ENCODE data around the gene HS1BP3.

Gene HS1BP3

GRCh38 chr2:20615466-20616241 is 35.2 kb downstream of the HS1BP3 start:
- no peak for DNase-seq

- no peak for DNase-seq
Observed at GRCh38 chr2:20615068-20615465, 35.8 kb downstream of the HS1BP3 start.

DNA sequence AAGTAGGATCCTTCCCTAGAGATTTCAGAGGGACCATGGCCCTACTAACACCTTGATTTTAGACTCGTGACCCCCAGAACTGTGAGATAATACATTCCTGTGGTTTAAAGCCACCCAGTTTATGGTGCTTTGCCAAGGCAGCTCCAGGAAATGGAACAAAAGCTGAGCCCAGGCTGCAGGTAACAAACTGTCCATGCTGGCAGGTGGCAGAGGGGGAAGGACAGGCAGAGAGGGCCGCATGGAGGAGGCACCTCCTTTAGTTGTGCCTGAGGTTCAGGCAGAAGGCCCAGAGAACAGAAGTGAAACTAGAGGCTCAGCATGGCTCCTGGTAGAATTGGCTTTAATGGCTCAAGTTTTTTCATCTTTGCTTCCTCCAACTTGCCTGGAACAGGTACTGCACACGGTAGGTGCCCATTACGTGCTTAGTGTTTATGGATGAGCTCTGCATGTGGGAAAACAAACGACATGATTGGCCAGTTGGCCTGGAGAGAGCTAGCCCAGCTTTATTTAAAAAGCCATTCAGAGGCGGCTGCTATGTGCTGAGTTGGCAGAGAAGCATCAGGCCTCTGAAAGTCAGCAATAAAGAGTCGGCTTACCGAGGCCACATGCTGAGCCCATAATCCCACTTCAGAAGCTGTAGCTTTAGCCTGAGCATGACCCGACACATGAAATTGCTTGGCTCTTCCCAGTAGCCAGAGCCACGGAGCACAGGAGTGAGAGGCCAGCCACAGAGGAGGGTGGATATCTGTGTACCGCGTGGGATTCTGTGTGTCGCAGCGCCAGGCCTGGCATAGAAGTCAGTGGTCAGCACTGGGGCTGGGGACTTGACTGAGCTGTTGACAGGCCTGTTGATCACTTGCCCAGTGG is 36.5 kb downstream of the HS1BP3 start:
- peak; percentile 18 for DNase-seq

DNA sequence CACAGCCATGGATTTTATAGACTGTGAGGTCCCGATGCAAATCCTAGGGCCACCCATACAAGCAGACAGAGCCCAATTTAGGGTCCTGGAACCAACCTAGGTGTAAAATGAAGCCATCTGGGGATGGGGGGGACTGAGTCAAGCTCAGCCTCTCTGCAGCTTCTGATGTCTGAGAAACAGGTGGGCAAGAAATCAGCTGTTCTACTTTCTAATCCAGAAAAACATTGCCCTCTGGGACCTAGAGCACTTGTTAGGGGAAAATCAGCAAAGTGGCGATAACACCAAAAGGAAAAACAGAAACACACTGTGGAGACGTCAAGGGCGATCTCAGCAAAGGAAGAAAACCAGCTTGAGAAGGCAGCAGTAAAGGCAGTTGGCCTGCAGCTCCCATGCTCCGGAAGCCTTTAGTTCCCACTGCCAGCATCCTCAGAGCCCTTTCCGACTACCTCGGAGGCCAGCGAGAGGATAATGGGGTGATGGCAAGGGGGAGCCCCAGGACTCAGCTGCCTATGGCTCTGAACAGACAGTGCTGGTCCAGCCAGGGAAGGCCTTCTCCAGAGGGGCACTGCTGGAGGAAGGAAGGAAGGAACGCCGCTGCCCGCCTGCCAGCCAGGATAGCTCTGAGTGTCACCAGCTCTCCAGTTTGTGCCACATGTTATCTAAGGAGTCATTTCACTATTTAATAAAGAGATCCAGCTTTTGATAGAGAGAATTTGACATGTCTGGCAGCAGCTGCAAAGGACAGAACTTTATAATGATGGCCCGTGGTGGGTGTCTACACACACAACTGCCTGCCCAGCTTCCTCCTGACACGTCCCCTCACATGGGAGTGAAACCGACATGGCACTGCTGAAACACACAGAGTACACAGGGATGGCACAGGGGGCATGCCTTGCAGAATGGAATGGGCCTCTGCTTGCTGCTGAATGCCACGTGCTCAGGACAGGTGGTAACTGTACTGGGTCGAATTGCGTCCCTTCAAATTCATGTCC is 37.7 kb downstream of the HS1BP3 start:
- peak; percentile 11 for DNase-seq

DNA sequence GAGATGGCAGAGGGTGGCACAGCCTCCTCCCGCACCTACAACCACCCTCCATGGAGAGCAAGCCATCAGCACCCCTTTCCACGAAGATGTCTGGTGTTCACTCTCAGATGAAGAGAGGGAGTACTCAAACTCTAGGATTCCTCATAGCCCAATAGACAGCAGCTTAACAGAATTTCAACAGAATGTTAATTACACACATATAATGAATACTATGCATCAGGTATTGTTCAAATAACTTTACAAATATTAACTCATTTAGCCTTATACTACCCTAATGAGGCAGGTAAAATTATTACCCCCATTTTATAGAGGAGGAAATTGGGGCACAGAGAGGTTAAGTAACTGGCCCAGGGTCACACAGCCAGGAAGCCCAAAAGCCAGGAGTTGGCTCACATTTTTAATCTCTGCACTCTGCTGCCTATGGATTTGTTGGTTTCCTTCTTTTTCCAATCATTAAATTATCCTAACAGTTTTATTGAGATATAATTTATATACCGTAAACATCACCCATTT is 39.0 kb downstream of the HS1BP3 start:
- no peak for DNase-seq

GRCh38 chr2:20611077-20611843 is 39.6 kb downstream of the HS1BP3 start:
- DNase-seq = peak; percentile 88

GRCh38 chr2:20609995-20610357 is 40.9 kb downstream of the HS1BP3 start:
- DNase-seq = no peak

- peak; percentile 72 for DNase-seq
Observed at GRCh38 chr2:20609349-20609994, 41.4 kb downstream of the HS1BP3 start.

GRCh38 chr2:20608666-20609348 is 42.1 kb downstream of the HS1BP3 start:
- DNase-seq = peak; percentile 17

- DNase-seq = no peak
Observed at GRCh38 chr2:20607446-20607845, 43.5 kb downstream of the HS1BP3 start.

DNA sequence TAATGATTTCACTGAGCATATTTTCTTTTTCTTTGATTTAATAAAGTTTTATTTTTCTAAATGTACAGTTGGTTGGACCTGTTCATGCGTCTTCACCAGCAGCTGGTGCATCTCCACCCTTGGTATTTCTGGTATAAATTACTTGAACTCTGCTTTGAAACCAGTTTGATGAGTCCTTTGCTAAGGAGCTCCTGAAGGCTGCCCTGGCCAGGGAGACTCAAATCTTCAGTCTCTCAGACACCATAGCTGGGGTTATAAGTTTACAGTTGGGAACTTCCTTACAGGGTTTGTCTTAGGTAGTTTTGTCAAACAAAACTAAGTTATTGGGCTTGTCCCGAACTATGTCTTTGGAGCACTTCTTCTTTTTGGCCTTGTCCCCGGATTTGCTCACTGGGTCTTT is 44.7 kb downstream of the HS1BP3 start:
- no peak for DNase-seq

DNA sequence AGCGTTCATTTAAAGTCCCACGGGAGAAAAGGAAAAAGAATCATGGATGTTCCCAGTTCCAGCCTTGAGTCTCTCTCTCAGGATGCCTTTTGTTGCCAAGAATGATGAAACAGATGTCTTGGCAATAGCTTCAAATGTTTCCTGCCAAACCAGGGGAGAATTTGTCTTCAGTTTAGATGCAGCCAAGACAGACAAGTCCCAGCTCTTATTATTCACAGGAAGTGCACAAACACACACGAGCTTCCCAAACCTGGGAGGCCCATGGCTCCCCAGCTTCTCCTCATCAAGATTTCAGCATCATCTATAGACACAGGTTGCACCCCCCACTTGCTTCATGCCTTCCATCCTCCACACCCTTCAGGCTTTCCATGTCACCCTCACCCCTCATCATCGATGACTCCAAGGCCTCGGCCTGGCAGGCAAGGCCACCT is 45.9 kb downstream of the HS1BP3 start:
- peak; percentile 68 for DNase-seq

GRCh38 chr2:20604401-20604911 is 46.4 kb downstream of the HS1BP3 start:
- peak; percentile 37 for DNase-seq

DNA sequence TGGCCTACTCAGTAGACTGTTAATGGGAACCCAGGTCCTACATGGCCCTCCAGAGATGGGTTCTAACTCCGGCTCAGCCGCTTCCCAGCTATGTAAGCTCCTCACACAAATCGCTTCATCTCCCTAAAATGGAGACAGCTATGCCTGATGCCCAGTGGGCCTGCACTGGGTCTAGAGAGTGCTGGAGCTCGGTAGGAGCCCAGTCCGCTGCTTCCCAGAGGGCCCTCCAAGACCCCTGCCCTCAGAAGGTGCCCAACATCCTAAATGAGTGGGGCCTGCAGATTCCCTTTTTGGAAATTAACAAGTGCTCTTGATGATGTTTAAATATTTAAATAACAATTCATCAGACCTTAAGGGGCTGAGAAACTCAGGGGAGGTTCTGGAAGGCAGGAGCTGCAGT is 47.1 kb downstream of the HS1BP3 start:
- peak; percentile 8 for DNase-seq

- no peak for DNase-seq
Observed at GRCh38 chr2:20602803-20603202, 48.1 kb downstream of the HS1BP3 start.

GRCh38 chr2:20600756-20601325 is 50.1 kb downstream of the HS1BP3 start:
- no peak for DNase-seq

DNA sequence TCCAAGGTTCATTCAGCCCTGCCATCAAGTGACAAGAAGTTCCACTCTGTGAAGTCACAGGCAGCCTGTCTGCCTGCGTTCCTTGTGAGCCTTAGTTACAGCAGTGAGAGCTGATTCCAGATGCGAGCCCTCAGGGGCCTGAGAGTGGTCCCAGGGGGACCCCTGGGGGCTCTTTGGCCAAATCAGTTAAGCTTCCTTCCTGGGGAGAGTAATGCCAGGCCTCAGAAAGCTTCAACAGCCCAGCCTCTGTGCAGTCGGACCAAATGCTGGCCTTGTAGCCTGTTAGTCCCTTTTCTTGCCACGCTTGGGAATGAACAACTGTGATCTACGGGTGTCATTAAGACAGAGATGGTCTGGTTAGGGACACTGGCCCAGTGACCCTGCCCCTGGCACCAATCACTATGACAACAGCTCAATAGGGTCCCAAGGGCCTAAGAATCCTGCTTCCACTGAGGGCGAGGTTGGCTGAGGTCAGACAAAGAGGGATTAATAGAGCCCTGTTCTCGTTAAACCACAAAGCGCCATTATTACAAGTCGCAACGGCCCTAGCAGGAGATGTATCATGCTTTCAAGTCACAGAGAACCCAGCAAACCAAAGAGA is 50.9 kb downstream of the HS1BP3 start:
- DNase-seq = peak; percentile 20

- DNase-seq = peak; percentile 17
Observed at GRCh38 chr2:20599001-20599600, 51.8 kb downstream of the HS1BP3 start.

- peak; percentile 10 for DNase-seq
Observed at GRCh38 chr2:20597860-20598183, 53.1 kb downstream of the HS1BP3 start.
